ENCODE results near the gene TSPAN3. TPM values are rescaled to one million over a fixed set of nuclear protein-coding genes. Genes with fewer than 3 reads are reported as not detected.

The TSPAN3 gene
- total RNA-seq, 2 experiments from 2014 or later, result 14.7 to 15.5 TPM

GRCh38 chr15:77016321-77016695 is 54.6 kb downstream of the TSPAN3 start:
- Mint-ChIP-seq H3K4me1 (ENCODE audit: low read depth) (peaks cover 81% of the 10 kb centered on the region), H3K4me3 (no peak overlapping the region), H3K27ac (peak overlapping the region; percentile 69), H3K36me3 (ENCODE audit: low read depth) (peaks cover 54% of the 10 kb centered on the region), H3K9me3 (no peaks in the 10 kb centered on the region), H3K27me3 (no peaks in the 10 kb centered on the region)
- Histone ChIP-seq H3K4me1 (ENCODE audit: insufficient read depth, low read length) (peaks cover 99% of the 10 kb centered on the region), H3K27ac (ENCODE audit: low read depth in 1 of 2, low read length in 2 of 2) (peak overlapping the region; percentile 43 to 76), H3K9me3 (ENCODE audit: control insufficient read depth in 1 of 2, insufficient read depth in 1 of 2, low read length in 2 of 2) (no peaks in the 10 kb centered on the region), H3K36me3 (ENCODE audit: insufficient read depth, low read length) (peaks cover 45% of the 10 kb centered on the region), H3K27me3 (ENCODE audit: control insufficient read depth in 1 of 2, insufficient read depth in 2 of 2, low read length in 2 of 2) (no peaks in the 10 kb centered on the region), H3K4me3 (ENCODE audit: low read length) (no peak overlapping the region)
- ATAC-seq (ENCODE audit: poor library complexity), result no peak
- DNase-seq, result no peak
- ChIA-PET CTCF (interaction anchor here (0.6 to 1.2 kb wide), 3 partner anchors 8 to 527 kb away, joined by 3 read pairs; no protein-coding TSS in a partner anchor), POLR2A (interaction anchor here (1.0 to 8.5 kb wide), 2 partner anchors 9 to 20 kb away, joined by 3 to 124 read pairs; partner anchors contain the start of gene PSTPIP1)
- intact Hi-C loops (cut with DNase I, micrococcal nuclease), result no loop called here
- no peak for TF ChIP-seq CTCF (IDR thresholded peaks at IDR 0.05)

- ATAC-seq (ENCODE audit: poor library complexity) (no peak), DNase-seq (peak in 1 of 14 experiments; percentile 50)
- H3K4me1 ChIP-seq (ENCODE audit: insufficient read depth, low read length), result peaks cover 99% of the 10 kb centered on the region
- Mint-ChIP-seq H3K9me3 (no peaks in the 10 kb centered on the region), H3K36me3 (ENCODE audit: low read depth) (peaks cover 58% of the 10 kb centered on the region), H3K27ac (peak overlapping the region; percentile 98), H3K4me1 (ENCODE audit: low read depth) (peaks cover 81% of the 10 kb centered on the region), H3K4me3 (peak overlapping the region; percentile 3), H3K27me3 (no peaks in the 10 kb centered on the region)
- intact Hi-C loops (cut with DNase I, micrococcal nuclease), result no loop called here
- ChIA-PET CTCF (interaction anchor here (0.6 to 1.2 kb wide), 4 partner anchors 9 to 528 kb away, joined by 3 read pairs; partner anchors contain the start of gene PSTPIP1), POLR2A (interaction anchor here (1.0 to 8.5 kb wide), 2 partner anchors 8 to 20 kb away, joined by 3 to 124 read pairs; partner anchors contain the start of gene PSTPIP1)
- H3K27me3 ChIP-seq (ENCODE audit: control insufficient read depth in 1 of 2, insufficient read depth in 2 of 2, low read length in 2 of 2), result no peaks in the 10 kb centered on the region
- H3K36me3 ChIP-seq (ENCODE audit: insufficient read depth, low read length), result peaks cover 44% of the 10 kb centered on the region
- H3K9me3 ChIP-seq (ENCODE audit: control insufficient read depth in 1 of 2, insufficient read depth in 1 of 2, low read length in 2 of 2), result no peaks in the 10 kb centered on the region
- H3K4me3 ChIP-seq (ENCODE audit: low read length), result no peak overlapping the region
- peak overlapping the region; percentile 49 to 76 for H3K27ac ChIP-seq (ENCODE audit: low read depth in 1 of 2, low read length in 2 of 2)
- TF ChIP-seq CTCF (IDR thresholded peaks at IDR 0.05), result no peak
These were observed 55.1 kb downstream of the TSPAN3 start for GRCh38 chr15:77015646-77016320.

GRCh38 chr15:77014132-77015081 is 56.5 kb downstream of the TSPAN3 start:
- ChIA-PET CTCF (interaction anchor here (0.6 to 2.1 kb wide), 8 partner anchors 8 to 75 kb away, joined by 3 to 7 read pairs (median 5); partner anchors contain the start of gene PSTPIP1), POLR2A (interaction anchor here (1.3 to 8.5 kb wide), 5 partner anchors 8 to 45 kb away, joined by 3 to 124 read pairs (median 7); partner anchors contain the start of gene PSTPIP1)
- peak overlapping the region; percentile 98 for H3K27ac Mint-ChIP-seq
- peak overlapping the region; percentile 49 to 76 for H3K27ac ChIP-seq (ENCODE audit: low read depth in 1 of 2, low read length in 2 of 2)
- H3K27me3 Mint-ChIP-seq, result no peaks in the 10 kb centered on the region
- H3K4me1 ChIP-seq (ENCODE audit: insufficient read depth, low read length), result peaks cover 99% of the 10 kb centered on the region
- peaks cover 79% of the 10 kb centered on the region for H3K4me1 Mint-ChIP-seq (ENCODE audit: low read depth)
- H3K9me3 ChIP-seq (ENCODE audit: control insufficient read depth in 1 of 2, insufficient read depth in 1 of 2, low read length in 2 of 2), result no peaks in the 10 kb centered on the region
- H3K27me3 ChIP-seq (ENCODE audit: control insufficient read depth in 1 of 2, insufficient read depth in 2 of 2, low read length in 2 of 2), result no peaks in the 10 kb centered on the region
- peak; percentile 13 for ATAC-seq (ENCODE audit: poor library complexity)
- H3K36me3 Mint-ChIP-seq (ENCODE audit: low read depth), result peaks cover 60% of the 10 kb centered on the region
- TF ChIP-seq CTCF (IDR thresholded peaks at IDR 0.05), result no peak
- intact Hi-C loops (cut with DNase I, micrococcal nuclease), result loop anchor here in 1 of 2 experiments (5.0 kb wide), 1 partner anchor 42 kb away; no protein-coding TSS in a partner anchor
- peak overlapping the region; percentile 21 for H3K4me3 ChIP-seq (ENCODE audit: low read length)
- H3K36me3 ChIP-seq (ENCODE audit: insufficient read depth, low read length), result peaks cover 39% of the 10 kb centered on the region
- no peaks in the 10 kb centered on the region for H3K9me3 Mint-ChIP-seq
- H3K4me3 Mint-ChIP-seq, result peak overlapping the region; percentile 88
- peak in 3 of 14 experiments; percentile 49 to 59 (median 57) for DNase-seq
